Measurements from ENCODE around the gene FBXO42. TPM values are rescaled to one million over a fixed set of nuclear protein-coding genes. Genes with fewer than 3 reads are reported as not detected.
A peak's percentile ranks its signal among the peaks of the same experiment; 100 is the strongest.

Gene FBXO42
- total and polyA plus RNA-seq, 9 of the 15 experiments (the other 6 are each of a cell fraction or from before 2014, with no cell fraction given): 7.2 to 24.8 (median 17.4) TPM

DNA sequence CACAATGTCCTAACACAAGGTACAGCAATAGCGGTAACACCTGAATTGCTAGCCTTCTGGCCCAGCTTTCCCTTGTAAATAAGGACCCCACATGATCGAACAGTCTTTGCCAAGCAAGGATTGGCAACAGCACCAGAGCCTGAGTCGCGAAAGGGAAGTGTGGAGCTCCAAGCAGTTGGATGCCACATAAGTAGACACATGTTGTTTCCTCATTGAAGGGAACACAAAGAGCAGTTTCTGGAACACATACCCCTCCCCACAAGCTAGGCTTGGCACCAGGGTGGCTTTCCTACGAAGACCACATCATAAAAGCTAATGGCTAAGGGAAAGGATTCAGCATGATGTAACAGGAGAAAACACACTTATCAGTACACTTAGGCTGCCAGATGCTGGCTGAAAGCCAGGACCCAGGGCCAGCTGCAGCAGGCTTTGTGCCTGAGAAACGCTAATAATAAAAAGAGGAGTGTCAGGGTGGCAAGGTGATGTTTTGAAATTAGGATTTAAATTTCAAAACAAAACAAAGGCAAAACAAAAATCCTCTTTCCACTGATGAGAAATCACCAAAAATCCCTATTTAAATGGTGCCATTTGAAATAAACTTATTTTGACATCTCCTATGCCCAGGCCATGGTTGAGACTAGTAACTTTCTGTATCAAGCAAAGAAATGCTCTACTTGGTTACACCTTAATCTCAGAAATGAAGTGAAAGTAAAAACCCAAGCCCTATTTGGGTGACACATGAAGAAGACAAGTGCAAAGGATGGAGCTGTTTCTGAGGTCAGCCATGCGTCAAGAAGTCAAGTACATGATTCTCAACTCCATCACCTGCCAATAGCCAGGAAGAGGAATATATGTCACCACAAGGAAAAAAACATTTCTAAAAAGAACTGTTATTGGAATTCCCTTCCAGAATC is 103.4 kb downstream of the FBXO42 start (continued):
- TF ChIP-seq ZNF197 (CRISPR knock-in tag; IDR thresholded peaks at IDR 0.05; ENCODE audit: low read depth): peak; percentile 95
- TF ChIP-seq PHB2 (IDR thresholded peaks at IDR 0.05; ENCODE audit: low read depth): no peak
- TF ChIP-seq, protein P1, sequence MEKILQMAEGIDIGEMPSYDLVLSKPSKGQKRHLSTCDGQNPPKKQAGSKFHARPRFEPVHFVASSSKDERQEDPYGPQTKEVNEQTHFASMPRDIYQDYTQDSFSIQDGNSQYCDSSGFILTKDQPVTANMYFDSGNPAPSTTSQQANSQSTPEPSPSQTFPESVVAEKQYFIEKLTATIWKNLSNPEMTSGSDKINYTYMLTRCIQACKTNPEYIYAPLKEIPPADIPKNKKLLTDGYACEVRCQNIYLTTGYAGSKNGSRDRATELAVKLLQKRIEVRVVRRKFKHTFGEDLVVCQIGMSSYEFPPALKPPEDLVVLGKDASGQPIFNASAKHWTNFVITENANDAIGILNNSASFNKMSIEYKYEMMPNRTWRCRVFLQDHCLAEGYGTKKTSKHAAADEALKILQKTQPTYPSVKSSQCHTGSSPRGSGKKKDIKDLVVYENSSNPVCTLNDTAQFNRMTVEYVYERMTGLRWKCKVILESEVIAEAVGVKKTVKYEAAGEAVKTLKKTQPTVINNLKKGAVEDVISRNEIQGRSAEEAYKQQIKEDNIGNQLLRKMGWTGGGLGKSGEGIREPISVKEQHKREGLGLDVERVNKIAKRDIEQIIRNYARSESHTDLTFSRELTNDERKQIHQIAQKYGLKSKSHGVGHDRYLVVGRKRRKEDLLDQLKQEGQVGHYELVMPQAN (IDR thresholded peaks at IDR 0.05; ENCODE audit: borderline replicate concordance): no peak
- TF ChIP-seq NCOA6 (IDR thresholded peaks at IDR 0.05): no peak
- TF ChIP-seq, protein P2, sequence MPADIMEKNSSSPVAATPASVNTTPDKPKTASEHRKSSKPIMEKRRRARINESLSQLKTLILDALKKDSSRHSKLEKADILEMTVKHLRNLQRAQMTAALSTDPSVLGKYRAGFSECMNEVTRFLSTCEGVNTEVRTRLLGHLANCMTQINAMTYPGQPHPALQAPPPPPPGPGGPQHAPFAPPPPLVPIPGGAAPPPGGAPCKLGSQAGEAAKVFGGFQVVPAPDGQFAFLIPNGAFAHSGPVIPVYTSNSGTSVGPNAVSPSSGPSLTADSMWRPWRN (IDR thresholded peaks at IDR 0.05; ENCODE audit: low read depth): peak; percentile 77
- TF ChIP-seq, protein P3, sequence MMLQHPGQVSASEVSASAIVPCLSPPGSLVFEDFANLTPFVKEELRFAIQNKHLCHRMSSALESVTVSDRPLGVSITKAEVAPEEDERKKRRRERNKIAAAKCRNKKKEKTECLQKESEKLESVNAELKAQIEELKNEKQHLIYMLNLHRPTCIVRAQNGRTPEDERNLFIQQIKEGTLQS (IDR thresholded peaks at IDR 0.05): peak; percentile 95
- TF ChIP-seq, protein P3 (CRISPR knock-in tag; conservative IDR thresholded peaks at IDR 0.05): peak; percentile 55; the same call in 1 of the 2 replicates
- TF ChIP-seq ZNF780A (CRISPR knock-in tag; IDR thresholded peaks at IDR 0.05): no peak
- no peak for TF ChIP-seq MAFF (IDR thresholded peaks at IDR 0.05; ENCODE audit: low read length)
- TF ChIP-seq, protein P4, sequence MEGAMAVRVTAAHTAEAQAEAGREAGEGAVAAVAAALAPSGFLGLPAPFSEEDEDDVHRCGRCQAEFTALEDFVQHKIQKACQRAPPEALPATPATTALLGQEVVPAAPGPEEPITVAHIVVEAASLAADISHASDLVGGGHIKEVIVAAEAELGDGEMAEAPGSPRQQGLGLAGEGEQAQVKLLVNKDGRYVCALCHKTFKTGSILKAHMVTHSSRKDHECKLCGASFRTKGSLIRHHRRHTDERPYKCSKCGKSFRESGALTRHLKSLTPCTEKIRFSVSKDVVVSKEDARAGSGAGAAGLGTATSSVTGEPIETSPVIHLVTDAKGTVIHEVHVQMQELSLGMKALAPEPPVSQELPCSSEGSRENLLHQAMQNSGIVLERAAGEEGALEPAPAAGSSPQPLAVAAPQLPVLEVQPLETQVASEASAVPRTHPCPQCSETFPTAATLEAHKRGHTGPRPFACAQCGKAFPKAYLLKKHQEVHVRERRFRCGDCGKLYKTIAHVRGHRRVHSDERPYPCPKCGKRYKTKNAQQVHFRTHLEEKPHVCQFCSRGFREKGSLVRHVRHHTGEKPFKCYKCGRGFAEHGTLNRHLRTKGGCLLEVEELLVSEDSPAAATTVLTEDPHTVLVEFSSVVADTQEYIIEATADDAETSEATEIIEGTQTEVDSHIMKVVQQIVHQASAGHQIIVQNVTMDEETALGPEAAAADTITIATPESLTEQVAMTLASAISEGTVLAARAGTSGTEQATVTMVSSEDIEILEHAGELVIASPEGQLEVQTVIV (CRISPR knock-in tag; IDR thresholded peaks at IDR 0.05; ENCODE audit: borderline replicate concordance): 0 out of 2 replicates have a peak, but pooled peaks have one; percentile 16
- TF ChIP-seq FOXJ2 (tag; IDR thresholded peaks at IDR 0.05): peak; percentile 94
- TF ChIP-seq TBP (optimal IDR thresholded peaks at IDR 0.05; ENCODE audit: low read depth, low read length): no peak
- no peak for TF ChIP-seq ARHGAP35 (IDR thresholded peaks at IDR 0.05; ENCODE audit: partially characterized antibody)
- TF ChIP-seq TBL1XR1 (IDR thresholded peaks at IDR 0.05; ENCODE audit: low read length in 2 of 2): peak in 1 of 2 experiments; percentile 82; a peak in 1 of 4 replicates
- no peak; the same call in none of the 2 replicates for TF ChIP-seq ZNF23 (CRISPR knock-in tag; IDR thresholded peaks at IDR 0.05)
- TF ChIP-seq, protein P5, sequence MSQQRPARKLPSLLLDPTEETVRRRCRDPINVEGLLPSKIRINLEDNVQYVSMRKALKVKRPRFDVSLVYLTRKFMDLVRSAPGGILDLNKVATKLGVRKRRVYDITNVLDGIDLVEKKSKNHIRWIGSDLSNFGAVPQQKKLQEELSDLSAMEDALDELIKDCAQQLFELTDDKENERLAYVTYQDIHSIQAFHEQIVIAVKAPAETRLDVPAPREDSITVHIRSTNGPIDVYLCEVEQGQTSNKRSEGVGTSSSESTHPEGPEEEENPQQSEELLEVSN (IDR thresholded peaks at IDR 0.05; ENCODE audit: borderline replicate concordance in 1 of 2, extremely low read depth in 1 of 2, insufficient read depth in 1 of 2, insufficient read length in 1 of 2, low read depth in 1 of 2, low read length in 1 of 2, poor library complexity in 1 of 2, severe bottlenecking in 1 of 2): no peak
- no peak for TF ChIP-seq RBM25 (IDR thresholded peaks at IDR 0.05; ENCODE audit: low read depth, low read length, severe bottlenecking)
- TF ChIP-seq ZNF696 (CRISPR knock-in tag; conservative IDR thresholded peaks at IDR 0.05): no peak; the same call in 1 of the 2 replicates
- peak; percentile 81 for TF ChIP-seq CREM (IDR thresholded peaks at IDR 0.05; ENCODE audit: low read depth)
- TF ChIP-seq ZNF699 (CRISPR knock-in tag; IDR thresholded peaks at IDR 0.05; ENCODE audit: insufficient replicate concordance): no peak

Data from K562 (cell line).